GM19025 (cell line): Measurements from ENCODE around the gene KRT76.

ENCODE experiments used
- ATAC-seq: cut with Tn5 transposase; IDR thresholded peaks from one replicate; pipeline ENCODE4 v1.9.1; 2021; ENCODE audit warnings: mild to moderate bottlenecking, low read depth, moderate library complexity; ENCODE audit not compliant: unreplicated experiment

Gene KRT76

DNA sequence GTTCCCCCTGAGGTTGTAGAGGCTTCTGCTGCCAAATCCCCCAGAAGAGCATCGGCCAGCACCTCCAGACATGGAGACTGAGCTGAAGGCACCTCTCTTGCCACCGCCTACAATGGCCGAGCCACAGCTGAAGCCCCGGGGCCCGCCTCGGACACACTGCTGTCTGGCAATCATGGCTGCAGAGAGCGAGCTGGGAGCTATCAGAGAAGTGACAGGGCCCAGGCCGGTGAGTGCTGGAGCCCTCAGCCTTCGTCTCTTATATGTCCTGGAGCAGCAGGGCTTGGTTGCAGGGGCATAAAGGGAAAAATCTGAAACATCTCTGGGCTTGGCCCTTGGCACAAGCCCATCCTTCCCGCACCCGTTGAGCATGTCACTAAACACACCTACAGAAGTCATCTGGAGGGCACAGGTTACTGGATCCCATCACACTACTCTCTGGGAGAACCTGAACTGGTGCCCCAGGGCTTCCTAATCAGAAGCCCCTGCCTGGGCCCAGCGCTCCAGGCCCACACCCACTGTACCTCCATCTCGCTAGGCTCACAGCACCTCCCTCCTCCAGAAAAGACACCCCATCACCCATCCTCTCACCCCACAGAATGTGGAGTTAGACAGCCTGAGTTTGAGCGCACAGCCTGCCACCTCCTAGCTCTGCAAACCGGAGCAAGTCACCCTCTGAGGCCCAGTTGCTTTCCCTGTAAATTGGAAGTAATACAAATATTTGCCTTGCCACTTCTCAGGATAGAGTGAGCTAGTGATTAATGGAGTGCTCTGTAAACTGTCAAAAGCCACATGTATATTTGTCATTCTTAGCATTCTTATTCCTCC lies 37.0 kb upstream of the KRT76 start, which contains the start of gene KRT4:
TSS of gene KRT4 (minus strand) at position 232 of the 825 bp plus-strand sequence. CDS start at position 174, 58 bp downstream.
- no peak for ATAC-seq

- ATAC-seq, result no peak
Observed at GRCh38 chr12:52813203-52813819, 36.2 kb upstream of the KRT76 start.

GRCh38 chr12:52812749-52813148 lies 35.6 kb upstream of the KRT76 start:
- no peak for ATAC-seq

GRCh38 chr12:52812073-52812400 lies 34.9 kb upstream of the KRT76 start:
- ATAC-seq, result no peak

- no peak for ATAC-seq
Observed at GRCh38 chr12:52811191-52812072, 34.3 kb upstream of the KRT76 start.

GRCh38 chr12:52810554-52810953 lies 33.4 kb upstream of the KRT76 start:
- no peak for ATAC-seq

DNA sequence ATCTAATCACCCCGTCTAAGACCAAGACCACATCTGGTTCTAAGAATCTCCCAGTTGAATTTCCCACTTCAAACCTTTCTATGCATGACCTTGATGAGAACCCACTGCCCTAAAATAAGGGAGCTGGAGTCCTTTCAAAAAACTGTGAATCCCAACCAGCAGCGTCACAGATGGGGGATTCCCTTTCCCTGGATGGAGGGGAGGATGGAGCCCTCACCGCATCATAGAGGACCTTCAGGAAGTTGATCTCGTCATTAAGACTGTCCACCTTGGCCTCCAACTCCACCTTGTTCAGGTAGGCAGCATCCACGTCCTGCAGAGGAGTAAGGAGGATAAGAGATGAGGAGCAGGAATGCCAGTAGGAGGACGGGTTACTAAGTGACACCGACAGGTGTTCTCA lies 32.0 kb upstream of the KRT76 start:
- no peak for ATAC-seq

GRCh38 chr12:52808573-52809160 lies 31.5 kb upstream of the KRT76 start:
- no peak for ATAC-seq

- no peak for ATAC-seq
Observed at GRCh38 chr12:52807544-52808470, 30.7 kb upstream of the KRT76 start.

DNA sequence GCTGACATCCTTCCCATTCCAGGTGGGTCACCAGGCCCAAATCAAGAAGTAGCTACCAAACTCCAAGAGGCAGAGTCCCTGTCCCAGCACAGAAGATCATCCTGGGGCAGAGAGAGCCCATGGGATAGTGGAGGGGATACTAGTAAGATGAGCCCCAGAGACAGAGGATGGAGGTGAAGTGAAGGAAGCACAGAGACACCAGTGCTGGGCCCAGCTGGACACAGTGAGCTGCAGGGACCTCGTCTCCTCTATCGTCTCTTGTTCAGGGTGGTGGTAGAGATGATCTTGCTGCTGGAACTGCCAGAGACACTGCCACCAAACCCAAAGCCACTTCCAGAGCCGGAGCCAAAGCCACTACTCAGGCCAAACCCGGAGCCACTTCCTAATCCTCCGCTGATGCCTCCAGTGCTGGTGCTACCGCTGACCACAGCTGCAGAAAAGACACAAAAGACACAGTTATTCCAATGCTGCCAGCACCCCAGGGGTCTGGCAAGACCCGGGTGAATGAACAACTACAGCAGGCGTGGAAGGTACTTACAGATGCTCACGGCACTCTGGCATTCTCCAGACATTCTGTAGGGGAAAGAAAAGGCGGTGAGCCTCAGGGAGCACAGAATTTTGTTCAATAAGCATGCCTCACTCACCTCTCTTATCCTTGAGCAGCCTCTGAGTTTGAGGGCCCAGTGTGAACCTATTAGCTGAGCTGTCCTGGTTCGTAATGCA lies 29.8 kb upstream of the KRT76 start:
- ATAC-seq, result no peak

DNA sequence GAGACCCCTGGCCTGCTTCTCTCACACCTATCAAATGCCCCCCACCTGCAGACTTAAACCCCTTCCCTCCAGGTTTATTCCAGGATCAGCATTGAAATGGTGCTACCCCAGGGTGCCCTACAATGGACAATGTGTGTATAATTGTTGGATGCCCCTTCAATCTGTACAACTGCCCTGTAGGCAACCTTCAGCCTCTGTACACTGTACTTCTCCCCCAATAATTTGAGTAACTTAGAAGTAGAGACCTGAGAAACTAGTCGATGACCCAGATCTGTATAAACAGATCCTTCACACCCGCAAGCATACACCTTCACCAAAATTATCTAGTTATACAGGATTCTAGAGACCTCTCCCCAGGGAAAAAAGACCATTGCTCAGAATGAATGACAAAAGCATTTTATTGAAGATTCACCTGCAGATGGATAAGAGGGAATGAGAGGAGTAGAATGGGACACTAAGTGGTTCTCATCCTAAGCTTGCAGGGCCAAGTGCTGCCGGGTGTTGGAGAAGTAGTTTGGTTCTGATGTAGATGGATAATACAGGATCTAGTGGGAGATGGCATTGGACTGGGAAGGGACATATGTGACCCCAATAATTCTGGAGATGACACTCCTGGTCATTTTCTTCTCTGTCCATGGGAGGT lies 29.1 kb upstream of the KRT76 start:
- no peak for ATAC-seq

GRCh38 chr12:52805739-52806138 lies 28.6 kb upstream of the KRT76 start:
- ATAC-seq, result no peak

DNA sequence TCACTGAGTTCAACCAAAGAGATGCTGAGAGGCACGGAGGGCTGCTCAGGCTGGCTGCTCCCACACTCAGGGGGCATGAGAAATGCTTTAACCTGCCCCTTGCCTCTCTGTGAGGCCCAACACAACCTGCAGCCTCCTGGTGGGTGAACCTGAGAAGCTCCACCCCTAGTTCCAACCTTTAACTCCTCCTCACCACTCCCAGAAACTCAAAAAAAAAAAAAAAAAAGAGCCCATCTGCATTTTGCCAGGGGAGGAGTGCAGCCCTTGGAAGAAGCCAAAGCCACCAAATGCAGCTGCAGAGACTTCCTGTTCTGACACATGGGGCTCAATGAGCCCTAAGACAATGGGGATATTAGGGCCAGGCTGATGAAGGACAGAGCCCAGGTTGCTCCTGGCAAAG lies 27.9 kb upstream of the KRT76 start:
- no peak for ATAC-seq

- no peak for ATAC-seq
Observed at GRCh38 chr12:52802442-52802841, 25.3 kb upstream of the KRT76 start.

GRCh38 chr12:52801773-52802172 lies 24.6 kb upstream of the KRT76 start:
- no peak for ATAC-seq

DNA sequence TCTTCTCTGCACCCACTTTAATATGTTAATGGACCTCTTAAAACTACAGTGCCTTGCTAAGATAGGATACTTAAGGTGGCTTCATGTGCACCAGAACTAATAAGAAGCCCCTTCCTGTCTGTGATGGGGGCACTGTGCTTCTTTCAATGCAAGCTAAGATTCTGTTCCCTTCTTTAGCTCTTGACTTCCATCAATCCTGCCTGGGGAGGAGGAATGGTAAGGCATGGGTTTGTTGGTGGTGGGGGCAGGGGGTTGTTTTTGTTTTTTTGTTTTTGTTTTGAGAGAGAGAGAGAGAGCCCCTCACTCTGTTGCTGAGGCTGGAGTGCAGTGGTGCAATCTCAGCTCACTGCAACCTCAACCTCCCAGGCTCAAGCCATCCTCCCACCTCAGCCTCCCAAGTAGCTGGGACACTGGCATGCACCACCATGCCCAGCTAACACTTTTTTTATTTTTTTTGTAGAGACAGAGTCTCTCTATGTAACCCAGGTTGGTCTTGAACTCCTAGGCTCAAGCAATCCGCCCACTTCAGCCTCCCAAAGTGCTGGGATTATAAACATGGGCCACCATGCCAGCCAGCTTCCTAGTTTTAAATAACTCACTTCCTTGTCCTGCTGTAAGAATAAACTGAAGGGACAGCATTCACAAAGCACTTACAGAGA lies 23.2 kb upstream of the KRT76 start:
- ATAC-seq, result no peak

DNA sequence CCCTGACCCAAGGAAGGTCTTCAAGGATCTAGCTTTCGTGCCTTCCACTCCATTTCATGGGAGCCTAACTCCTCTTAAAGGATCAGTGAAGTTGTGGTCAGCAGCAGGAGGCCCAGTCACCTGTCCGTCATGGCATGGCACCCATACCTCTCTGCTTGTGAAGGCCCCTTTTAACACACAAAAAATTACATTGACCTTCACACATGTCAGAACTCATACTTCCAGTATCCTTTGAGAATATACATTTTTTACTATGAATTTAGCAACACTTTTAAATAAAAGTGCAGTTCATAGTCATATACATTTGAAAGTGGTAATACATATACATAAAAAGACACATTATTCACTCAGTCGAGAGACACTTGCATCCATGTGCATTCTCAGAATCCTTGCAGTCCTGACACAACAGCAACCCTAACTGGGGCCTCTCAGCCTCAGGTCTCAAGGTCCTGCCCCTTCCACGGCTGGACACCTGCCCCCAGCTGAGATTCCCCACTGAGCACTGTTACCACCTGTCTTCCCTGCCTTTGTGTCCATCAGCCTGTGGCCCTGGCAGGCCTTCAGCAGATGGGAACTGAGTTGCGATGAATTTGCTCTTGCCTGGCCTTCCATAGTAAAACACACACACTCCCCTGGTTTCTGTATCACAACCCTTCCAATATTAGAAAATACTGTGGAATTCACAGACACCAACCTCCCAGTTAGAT lies 22.5 kb upstream of the KRT76 start:
- ATAC-seq, result no peak
